MM.1S (cell line): Measurements from ENCODE around the gene HCRTR1.

ENCODE experiments used
- DNase-seq: peaks from one replicate; pipeline ENCODE4 v3.0.0-alpha.2; 2015
- H2AFZ ChIP-seq: fragments of 300-600 bp; sonication (generic); 2 replicates; pipeline ENCODE4 v1.6.0; 2016; ENCODE audit warnings: antibody characterized with exemption, low read length
- H3F3A ChIP-seq: fragments of 300-600 bp; sonication (generic); 2 replicates; pipeline ENCODE4 v1.6.1; 2016; ENCODE audit warnings: mild to moderate bottlenecking, antibody characterized with exemption, low read length, moderate library complexity, mixed read lengths; ENCODE audit not compliant: insufficient read depth
- H3K27ac ChIP-seq: fragments of 300-600 bp; sonication (generic); 2 replicates; pipeline ENCODE4 v1.5.1; 2016; ENCODE audit warnings: mild to moderate bottlenecking, low read length
- H3K27me3 ChIP-seq: fragments of 300-600 bp; sonication (generic); replicated peaks from 2 replicates; pipeline ENCODE4 v1.6.0; 2016; ENCODE audit warnings: low read length; ENCODE audit not compliant: insufficient read depth
- H3K36me3 ChIP-seq: fragments of 300-600 bp; sonication (generic); replicated peaks from 2 replicates; pipeline ENCODE4 v1.6.1; 2016; ENCODE audit warnings: mild to moderate bottlenecking, low read length, mixed read lengths; ENCODE audit not compliant: insufficient read depth
- H3K4me1 ChIP-seq: fragments of 300-600 bp; sonication (generic); 2 replicates; pipeline ENCODE4 v1.6.1; 2016; ENCODE audit warnings: low read length, mixed read lengths
- H3K4me2 ChIP-seq: fragments of 300-600 bp; sonication (generic); 2 replicates; pipeline ENCODE4 v1.6.0; 2016; ENCODE audit warnings: low read depth, low read length
- H3K4me3 ChIP-seq: fragments of 300-600 bp; sonication (generic); 2 replicates; pipeline ENCODE4 v1.5.1; 2016; ENCODE audit warnings: low read length, mixed read lengths
- H3K79me2 ChIP-seq: fragments of 300-600 bp; sonication (generic); 2 replicates; pipeline ENCODE4 v1.6.1; 2016; ENCODE audit warnings: mixed run types, low read length, mixed read lengths
- H3K9ac ChIP-seq: fragments of 300-600 bp; sonication (generic); 2 replicates; pipeline ENCODE4 v1.6.1; 2016; ENCODE audit warnings: low read length, mixed read lengths
- H3K9me2 ChIP-seq: fragments of 300-600 bp; sonication (generic); replicated peaks from 2 replicates; pipeline ENCODE4 v1.6.1; 2016; ENCODE audit warnings: mild to moderate bottlenecking, low read length, mixed read lengths; ENCODE audit not compliant: insufficient read depth
- H3K9me3 ChIP-seq: fragments of 300-600 bp; sonication (generic); replicated peaks from 2 replicates; pipeline ENCODE4 v1.6.1; 2016; ENCODE audit warnings: mild to moderate bottlenecking, low read length, mixed read lengths; ENCODE audit not compliant: insufficient read depth
- H4K20me1 ChIP-seq: fragments of 300-600 bp; sonication (generic); 2 replicates; pipeline ENCODE4 v1.6.1; 2016; ENCODE audit warnings: mild to moderate bottlenecking, low read length, moderate library complexity, mixed read lengths; ENCODE audit not compliant: insufficient read depth
- EZH2 ChIP-seq: fragments of 300-600 bp; sonication (generic); optimal IDR thresholded peaks from 2 replicates; pipeline ENCODE3; 2017; ENCODE audit warnings: low read depth, mild to moderate bottlenecking, antibody characterized with exemption, low read length, mixed read lengths
- EZH2phosphoT487 ChIP-seq: fragments of 300-600 bp; sonication (generic); IDR thresholded peaks from 2 replicates; pipeline ENCODE4 v1.6.1; 2018; ENCODE audit warnings: antibody characterized with exemption, low read length
- TF ChIP-seq, protein P1 (sequence below): fragments of 300-600 bp; sonication (generic); IDR thresholded peaks from 2 replicates; pipeline ENCODE4 v1.5.1; 2016; ENCODE audit warnings: antibody characterized with exemption, low read length, mixed read lengths

HCRTR1 gene

DNA sequence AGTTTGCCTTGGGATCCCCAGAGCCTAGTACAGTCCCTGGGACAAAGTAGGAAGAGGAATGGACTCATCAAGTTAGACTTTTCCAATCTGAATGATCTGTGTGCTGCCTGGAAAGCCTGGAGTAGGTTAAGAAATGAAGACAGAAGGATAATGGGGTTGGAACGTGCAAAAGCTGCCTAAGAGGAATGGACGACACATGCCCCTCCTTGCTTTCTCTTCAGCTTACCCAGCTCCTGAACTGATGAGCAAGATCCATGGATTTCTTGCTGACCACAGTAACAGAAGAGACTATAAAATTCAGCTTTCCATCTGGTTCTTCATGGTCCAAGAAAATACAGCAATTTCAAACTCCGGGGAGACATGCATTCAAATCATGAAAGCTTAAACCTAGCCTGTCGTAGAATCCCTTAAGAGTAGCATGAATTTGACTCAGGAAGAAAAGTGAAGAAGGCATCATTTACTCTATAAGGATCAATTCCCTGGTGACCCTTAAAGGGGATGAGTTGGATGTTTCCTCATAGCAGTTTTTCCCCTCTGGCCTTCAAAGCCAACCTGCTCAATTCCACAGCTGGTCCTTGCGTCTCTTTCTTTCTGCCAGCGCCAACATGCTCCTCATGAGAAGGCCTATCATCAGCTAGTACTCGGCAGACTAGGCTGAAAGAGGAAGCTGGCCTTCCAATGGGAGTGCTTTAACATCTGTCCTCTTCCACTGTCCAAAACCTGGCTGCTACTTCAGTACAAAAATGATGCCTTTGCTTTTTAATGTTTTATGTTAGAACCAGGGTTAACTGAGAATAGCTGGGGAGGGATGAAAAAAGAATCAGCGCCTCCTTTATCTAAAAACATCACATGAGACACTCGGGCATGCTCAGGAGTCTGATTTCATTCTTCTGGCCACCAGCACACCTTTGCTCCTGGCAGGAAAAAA is 32.9 kb downstream of the HCRTR1 start:
- no peak overlapping the region for H3K4me2 ChIP-seq
- DNase-seq, result no peak

DNA sequence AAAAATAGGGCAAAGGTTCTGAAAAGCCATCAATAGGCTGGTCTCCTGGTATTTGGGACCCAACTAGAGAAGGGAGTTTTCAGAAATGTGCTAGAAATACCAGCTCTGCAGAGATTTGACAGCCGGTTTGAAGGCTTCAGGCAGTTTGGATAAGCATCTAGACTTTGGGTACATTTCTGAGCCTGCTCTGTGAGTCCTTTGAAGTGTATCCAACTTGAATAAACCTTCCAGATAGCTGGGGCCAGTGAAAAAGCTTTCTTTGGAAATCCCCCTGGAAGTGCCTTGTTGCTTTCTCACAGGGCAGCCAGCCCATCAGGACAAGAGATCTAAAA is 33.6 kb downstream of the HCRTR1 start:
- no peak overlapping the region for H3K4me3 ChIP-seq
- no peaks in the 10 kb centered on the region for H3K9me2 ChIP-seq
- H3K79me2 ChIP-seq, result no peaks in the 10 kb centered on the region
- no peaks in the 10 kb centered on the region for H3K4me1 ChIP-seq
- H3K27ac ChIP-seq, result no peak overlapping the region
- no peaks in the 10 kb centered on the region for H3F3A ChIP-seq
- no peak for DNase-seq
- no peak overlapping the region for H3K4me2 ChIP-seq
- H3K27me3 ChIP-seq, result peaks cover 25% of the 10 kb centered on the region; the same call in 1 of the 2 replicates
- no peaks in the 10 kb centered on the region for H3K36me3 ChIP-seq
- TF ChIP-seq EZH2phosphoT487 (no peak), EZH2 (no peak)
- TF ChIP-seq, protein P1, sequence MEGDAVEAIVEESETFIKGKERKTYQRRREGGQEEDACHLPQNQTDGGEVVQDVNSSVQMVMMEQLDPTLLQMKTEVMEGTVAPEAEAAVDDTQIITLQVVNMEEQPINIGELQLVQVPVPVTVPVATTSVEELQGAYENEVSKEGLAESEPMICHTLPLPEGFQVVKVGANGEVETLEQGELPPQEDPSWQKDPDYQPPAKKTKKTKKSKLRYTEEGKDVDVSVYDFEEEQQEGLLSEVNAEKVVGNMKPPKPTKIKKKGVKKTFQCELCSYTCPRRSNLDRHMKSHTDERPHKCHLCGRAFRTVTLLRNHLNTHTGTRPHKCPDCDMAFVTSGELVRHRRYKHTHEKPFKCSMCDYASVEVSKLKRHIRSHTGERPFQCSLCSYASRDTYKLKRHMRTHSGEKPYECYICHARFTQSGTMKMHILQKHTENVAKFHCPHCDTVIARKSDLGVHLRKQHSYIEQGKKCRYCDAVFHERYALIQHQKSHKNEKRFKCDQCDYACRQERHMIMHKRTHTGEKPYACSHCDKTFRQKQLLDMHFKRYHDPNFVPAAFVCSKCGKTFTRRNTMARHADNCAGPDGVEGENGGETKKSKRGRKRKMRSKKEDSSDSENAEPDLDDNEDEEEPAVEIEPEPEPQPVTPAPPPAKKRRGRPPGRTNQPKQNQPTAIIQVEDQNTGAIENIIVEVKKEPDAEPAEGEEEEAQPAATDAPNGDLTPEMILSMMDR, result no peak
- H2AFZ ChIP-seq, result no peak overlapping the region
- no peak overlapping the region for H3K9ac ChIP-seq
- no peaks in the 10 kb centered on the region for H4K20me1 ChIP-seq
- H3K9me3 ChIP-seq, result no peaks in the 10 kb centered on the region

More for the DNA sequence above, 32.9 kb downstream of the HCRTR1 start:
- Histone ChIP-seq H3K9me2 (no peaks in the 10 kb centered on the region), H3K27ac (no peak overlapping the region), H3K4me1 (peaks cover 4% of the 10 kb centered on the region; the same call in 1 of the 2 replicates), H3F3A (no peaks in the 10 kb centered on the region), H4K20me1 (no peaks in the 10 kb centered on the region), H2AFZ (no peak overlapping the region), H3K9me3 (no peaks in the 10 kb centered on the region), H3K27me3 (peaks cover 19% of the 10 kb centered on the region; the same call in 1 of the 2 replicates), H3K79me2 (no peaks in the 10 kb centered on the region), H3K36me3 (no peaks in the 10 kb centered on the region), H3K9ac (no peak overlapping the region), H3K4me3 (no peak overlapping the region)
- TF ChIP-seq EZH2 (no peak), EZH2phosphoT487 (no peak)
- TF ChIP-seq, protein P1, result no peak

GRCh38 chr1:31651766-31652165 is 34.3 kb downstream of the HCRTR1 start:
- Histone ChIP-seq H4K20me1 (no peaks in the 10 kb centered on the region), H3K36me3 (no peaks in the 10 kb centered on the region), H2AFZ (no peak overlapping the region), H3K27me3 (peaks cover 30% of the 10 kb centered on the region; the same call in 1 of the 2 replicates), H3K9me3 (no peaks in the 10 kb centered on the region), H3K9me2 (no peaks in the 10 kb centered on the region), H3K4me3 (no peak overlapping the region), H3K27ac (no peak overlapping the region), H3K4me1 (no peaks in the 10 kb centered on the region), H3K9ac (no peak overlapping the region), H3K79me2 (no peaks in the 10 kb centered on the region), H3K4me2 (no peak overlapping the region), H3F3A (no peaks in the 10 kb centered on the region)
- TF ChIP-seq EZH2, result no peak
- TF ChIP-seq, protein P1, result no peak
- DNase-seq, result no peak
